HEK293 (cell line): ENCODE data around the gene MC1R.

Experiments
- MEIS1 ChIP-seq: sonication (generic); formaldehyde crosslinking; IDR thresholded peaks from 2 replicates; pipeline ENCODE4 v1.8.1; 2022; ENCODE audit warnings: missing genetic modification reagents, mild to moderate bottlenecking, borderline replicate concordance
- MYNN ChIP-seq: fragments of 450-650 bp; formaldehyde crosslinking; IDR thresholded peaks from 2 replicates; pipeline ENCODE4 v1.5.1; 2016; ENCODE audit warnings: missing biosample characterization, missing genetic modification characterization, borderline replicate concordance
- ZFP41 ChIP-seq: fragments of 450-650 bp; formaldehyde crosslinking; IDR thresholded peaks from 2 replicates; pipeline ENCODE4 v1.5.1; 2016; ENCODE audit warnings: missing biosample characterization, missing genetic modification characterization, borderline replicate concordance
- ZNF26 ChIP-seq: fragments of 450-650 bp; formaldehyde crosslinking; IDR thresholded peaks from 2 replicates; pipeline ENCODE4 v1.5.1; 2016; ENCODE audit warnings: missing biosample characterization, missing genetic modification characterization
- ZNF394 ChIP-seq: fragments of 450-650 bp; formaldehyde crosslinking; IDR thresholded peaks from 2 replicates; pipeline ENCODE4 v1.5.1; 2016; ENCODE audit warnings: missing biosample characterization, missing genetic modification characterization, mild to moderate bottlenecking, moderate library complexity, borderline replicate concordance
- ZNF423 ChIP-seq: fragments of 450-650 bp; formaldehyde crosslinking; IDR thresholded peaks from 2 replicates; pipeline ENCODE4 v1.5.1; 2016; ENCODE audit warnings: missing biosample characterization, missing genetic modification characterization
- ZNF501 ChIP-seq: fragments of 450-650 bp; formaldehyde crosslinking; IDR thresholded peaks from 2 replicates; pipeline ENCODE4 v1.5.1; 2016; ENCODE audit warnings: missing biosample characterization, missing genetic modification characterization
- ZNF626 ChIP-seq: fragments of 450-650 bp; sonication (Bioruptor Pico); formaldehyde crosslinking; IDR thresholded peaks from 2 replicates; pipeline ENCODE4 v1.5.1; 2018; ENCODE audit warnings: missing biosample characterization, missing genetic modification characterization, inconsistent platforms
- ZNF664 ChIP-seq: fragments of 450-650 bp; formaldehyde crosslinking; IDR thresholded peaks from 2 replicates; pipeline ENCODE4 v1.5.1; 2016; ENCODE audit warnings: missing biosample characterization, missing genetic modification characterization
- TF ChIP-seq, protein P1 (sequence below): fragments of 450-650 bp; formaldehyde crosslinking; IDR thresholded peaks from 2 replicates; pipeline ENCODE4 v1.5.1; 2016; ENCODE audit warnings: missing biosample characterization, missing genetic modification characterization

- TF ChIP-seq ZFP41 (tag by site-specific recombination) (no peak), MEIS1 (CRISPR knock-in tag) (no peak), ZNF501 (tag by site-specific recombination) (no peak), ZNF626 (tag by site-specific recombination) (no peak), ZNF394 (tag by site-specific recombination) (no peak), ZNF664 (tag by site-specific recombination) (no peak), ZNF423 (tag by site-specific recombination) (no peak), MYNN (tag by site-specific recombination) (no peak), ZNF26 (tag by site-specific recombination) (no peak)
- TF ChIP-seq, protein P1, sequence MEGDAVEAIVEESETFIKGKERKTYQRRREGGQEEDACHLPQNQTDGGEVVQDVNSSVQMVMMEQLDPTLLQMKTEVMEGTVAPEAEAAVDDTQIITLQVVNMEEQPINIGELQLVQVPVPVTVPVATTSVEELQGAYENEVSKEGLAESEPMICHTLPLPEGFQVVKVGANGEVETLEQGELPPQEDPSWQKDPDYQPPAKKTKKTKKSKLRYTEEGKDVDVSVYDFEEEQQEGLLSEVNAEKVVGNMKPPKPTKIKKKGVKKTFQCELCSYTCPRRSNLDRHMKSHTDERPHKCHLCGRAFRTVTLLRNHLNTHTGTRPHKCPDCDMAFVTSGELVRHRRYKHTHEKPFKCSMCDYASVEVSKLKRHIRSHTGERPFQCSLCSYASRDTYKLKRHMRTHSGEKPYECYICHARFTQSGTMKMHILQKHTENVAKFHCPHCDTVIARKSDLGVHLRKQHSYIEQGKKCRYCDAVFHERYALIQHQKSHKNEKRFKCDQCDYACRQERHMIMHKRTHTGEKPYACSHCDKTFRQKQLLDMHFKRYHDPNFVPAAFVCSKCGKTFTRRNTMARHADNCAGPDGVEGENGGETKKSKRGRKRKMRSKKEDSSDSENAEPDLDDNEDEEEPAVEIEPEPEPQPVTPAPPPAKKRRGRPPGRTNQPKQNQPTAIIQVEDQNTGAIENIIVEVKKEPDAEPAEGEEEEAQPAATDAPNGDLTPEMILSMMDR (tag by site-specific recombination), result no peak
Measured at GRCh38 chr16:89900885-89901284, 17.8 kb upstream of the MC1R start.
